ENCODE measurements around the gene PRTFDC1.

PRTFDC1 gene

GRCh38 chr10:24897326-24897926 is 55.0 kb downstream of the PRTFDC1 start:
- Histone ChIP-seq H3K27ac (ENCODE audit: insufficient read depth, low read length, poor library complexity, severe bottlenecking) (no peak overlapping the region), H3K4me1 (ENCODE audit: control insufficient read depth, insufficient read depth, low read length, poor library complexity, severe bottlenecking) (peaks cover 29% of the 10 kb centered on the region)
- DNase-seq: no peak

GRCh38 chr10:24894728-24895127 is 57.7 kb downstream of the PRTFDC1 start:
- Histone ChIP-seq H3K9me3 (ENCODE audit: control insufficient read depth, low read length) (no peaks in the 10 kb centered on the region), H3K4me3 (ENCODE audit: insufficient read depth, low read depth, low read length, poor library complexity, severe bottlenecking) (peak overlapping the region; percentile 16), H3K27me3 (replicated peaks; ENCODE audit: control insufficient read depth, insufficient read depth, low read length, poor library complexity, severe bottlenecking) (no peaks in the 10 kb centered on the region), H3K27ac (ENCODE audit: insufficient read depth, low read length, poor library complexity, severe bottlenecking) (peak overlapping the region; percentile 21), H3K36me3 (ENCODE audit: control insufficient read depth, insufficient read depth, low read length) (no peaks in the 10 kb centered on the region), H3K4me1 (ENCODE audit: control insufficient read depth, insufficient read depth, low read length, poor library complexity, severe bottlenecking) (peaks cover 23% of the 10 kb centered on the region)
- peak in 1 of 3 donors; percentile 26 for DNase-seq

More at GRCh38 chr10:24897326-24897926, 55.0 kb downstream of the PRTFDC1 start:
- H3K36me3 ChIP-seq (ENCODE audit: control insufficient read depth, insufficient read depth, low read length): no peaks in the 10 kb centered on the region
- H3K27me3 ChIP-seq (replicated peaks; ENCODE audit: control insufficient read depth, insufficient read depth, low read length, poor library complexity, severe bottlenecking): no peaks in the 10 kb centered on the region
- H3K9me3 ChIP-seq (ENCODE audit: control insufficient read depth, low read length): no peaks in the 10 kb centered on the region
- no peak overlapping the region for H3K4me3 ChIP-seq (ENCODE audit: insufficient read depth, low read depth, low read length, poor library complexity, severe bottlenecking)

- Histone ChIP-seq H3K4me3 (ENCODE audit: insufficient read depth, low read depth, low read length, poor library complexity, severe bottlenecking) (peak overlapping the region; percentile 16), H3K4me1 (ENCODE audit: control insufficient read depth, insufficient read depth, low read length, poor library complexity, severe bottlenecking) (peaks cover 23% of the 10 kb centered on the region), H3K9me3 (ENCODE audit: control insufficient read depth, low read length) (no peaks in the 10 kb centered on the region), H3K27me3 (replicated peaks; ENCODE audit: control insufficient read depth, insufficient read depth, low read length, poor library complexity, severe bottlenecking) (no peaks in the 10 kb centered on the region), H3K36me3 (ENCODE audit: control insufficient read depth, insufficient read depth, low read length) (no peaks in the 10 kb centered on the region), H3K27ac (ENCODE audit: insufficient read depth, low read length, poor library complexity, severe bottlenecking) (peak overlapping the region; percentile 21)
- DNase-seq: no peak
Measured at GRCh38 chr10:24894309-24894708, 58.1 kb downstream of the PRTFDC1 start.

GRCh38 chr10:24893127-24893526 is 59.3 kb downstream of the PRTFDC1 start:
- H3K4me1 ChIP-seq (ENCODE audit: control insufficient read depth, insufficient read depth, low read length, poor library complexity, severe bottlenecking): peaks cover 28% of the 10 kb centered on the region
- no peak for DNase-seq
- no peaks in the 10 kb centered on the region for H3K9me3 ChIP-seq (ENCODE audit: control insufficient read depth, low read length)
- H3K36me3 ChIP-seq (ENCODE audit: control insufficient read depth, insufficient read depth, low read length): no peaks in the 10 kb centered on the region
- no peak overlapping the region for H3K27ac ChIP-seq (ENCODE audit: insufficient read depth, low read length, poor library complexity, severe bottlenecking)
- H3K4me3 ChIP-seq (ENCODE audit: insufficient read depth, low read depth, low read length, poor library complexity, severe bottlenecking): no peak overlapping the region
- H3K27me3 ChIP-seq (replicated peaks; ENCODE audit: control insufficient read depth, insufficient read depth, low read length, poor library complexity, severe bottlenecking): no peaks in the 10 kb centered on the region

- no peak overlapping the region for H3K4me3 ChIP-seq (ENCODE audit: insufficient read depth, low read depth, low read length, poor library complexity, severe bottlenecking)
- H3K9me3 ChIP-seq (ENCODE audit: control insufficient read depth, low read length): no peaks in the 10 kb centered on the region
- no peak overlapping the region for H3K27ac ChIP-seq (ENCODE audit: insufficient read depth, low read length, poor library complexity, severe bottlenecking)
- H3K36me3 ChIP-seq (ENCODE audit: control insufficient read depth, insufficient read depth, low read length): no peaks in the 10 kb centered on the region
- H3K4me1 ChIP-seq (ENCODE audit: control insufficient read depth, insufficient read depth, low read length, poor library complexity, severe bottlenecking): peaks cover 28% of the 10 kb centered on the region
- DNase-seq: no peak
- no peaks in the 10 kb centered on the region for H3K27me3 ChIP-seq (replicated peaks; ENCODE audit: control insufficient read depth, insufficient read depth, low read length, poor library complexity, severe bottlenecking)
Measured at GRCh38 chr10:24891823-24892222, 60.6 kb downstream of the PRTFDC1 start.

GRCh38 chr10:24889639-24890038 is 62.8 kb downstream of the PRTFDC1 start:
- no peaks in the 10 kb centered on the region for H3K9me3 ChIP-seq (ENCODE audit: control insufficient read depth, low read length)
- DNase-seq: no peak
- no peak overlapping the region for H3K27ac ChIP-seq (ENCODE audit: insufficient read depth, low read length, poor library complexity, severe bottlenecking)
- no peaks in the 10 kb centered on the region for H3K36me3 ChIP-seq (ENCODE audit: control insufficient read depth, insufficient read depth, low read length)
- H3K4me1 ChIP-seq (ENCODE audit: control insufficient read depth, insufficient read depth, low read length, poor library complexity, severe bottlenecking): peaks cover 19% of the 10 kb centered on the region
- no peaks in the 10 kb centered on the region for H3K27me3 ChIP-seq (replicated peaks; ENCODE audit: control insufficient read depth, insufficient read depth, low read length, poor library complexity, severe bottlenecking)
- no peak overlapping the region for H3K4me3 ChIP-seq (ENCODE audit: insufficient read depth, low read depth, low read length, poor library complexity, severe bottlenecking)

- Histone ChIP-seq H3K27me3 (replicated peaks; ENCODE audit: control insufficient read depth, insufficient read depth, low read length, poor library complexity, severe bottlenecking) (no peaks in the 10 kb centered on the region), H3K27ac (ENCODE audit: insufficient read depth, low read length, poor library complexity, severe bottlenecking) (peak overlapping the region; percentile 29), H3K36me3 (ENCODE audit: control insufficient read depth, insufficient read depth, low read length) (no peaks in the 10 kb centered on the region), H3K9me3 (ENCODE audit: control insufficient read depth, low read length) (no peaks in the 10 kb centered on the region), H3K4me3 (ENCODE audit: insufficient read depth, low read depth, low read length, poor library complexity, severe bottlenecking) (peak overlapping the region; percentile 11), H3K4me1 (ENCODE audit: control insufficient read depth, insufficient read depth, low read length, poor library complexity, severe bottlenecking) (peaks cover 21% of the 10 kb centered on the region)
- DNase-seq: no peak
Measured at GRCh38 chr10:24887855-24888231, 64.6 kb downstream of the PRTFDC1 start.

- Histone ChIP-seq H3K4me3 (ENCODE audit: insufficient read depth, low read depth, low read length, poor library complexity, severe bottlenecking) (no peak overlapping the region), H3K27ac (ENCODE audit: insufficient read depth, low read length, poor library complexity, severe bottlenecking) (no peak overlapping the region), H3K27me3 (replicated peaks; ENCODE audit: control insufficient read depth, insufficient read depth, low read length, poor library complexity, severe bottlenecking) (no peaks in the 10 kb centered on the region), H3K9me3 (ENCODE audit: control insufficient read depth, low read length) (no peaks in the 10 kb centered on the region), H3K36me3 (ENCODE audit: control insufficient read depth, insufficient read depth, low read length) (no peaks in the 10 kb centered on the region), H3K4me1 (ENCODE audit: control insufficient read depth, insufficient read depth, low read length, poor library complexity, severe bottlenecking) (peaks cover 31% of the 10 kb centered on the region)
- DNase-seq: no peak
Measured at GRCh38 chr10:24886290-24886680, 66.1 kb downstream of the PRTFDC1 start.

GRCh38 chr10:24885551-24886289 is 66.7 kb downstream of the PRTFDC1 start:
- H3K36me3 ChIP-seq (ENCODE audit: control insufficient read depth, insufficient read depth, low read length): no peaks in the 10 kb centered on the region
- no peaks in the 10 kb centered on the region for H3K9me3 ChIP-seq (ENCODE audit: control insufficient read depth, low read length)
- H3K4me1 ChIP-seq (ENCODE audit: control insufficient read depth, insufficient read depth, low read length, poor library complexity, severe bottlenecking): peaks cover 33% of the 10 kb centered on the region
- H3K27ac ChIP-seq (ENCODE audit: insufficient read depth, low read length, poor library complexity, severe bottlenecking): no peak overlapping the region
- DNase-seq: no peak
- H3K4me3 ChIP-seq (ENCODE audit: insufficient read depth, low read depth, low read length, poor library complexity, severe bottlenecking): no peak overlapping the region
- H3K27me3 ChIP-seq (replicated peaks; ENCODE audit: control insufficient read depth, insufficient read depth, low read length, poor library complexity, severe bottlenecking): no peaks in the 10 kb centered on the region

- Histone ChIP-seq H3K27ac (ENCODE audit: insufficient read depth, low read length, poor library complexity, severe bottlenecking) (no peak overlapping the region), H3K4me1 (ENCODE audit: control insufficient read depth, insufficient read depth, low read length, poor library complexity, severe bottlenecking) (peaks cover 33% of the 10 kb centered on the region), H3K27me3 (replicated peaks; ENCODE audit: control insufficient read depth, insufficient read depth, low read length, poor library complexity, severe bottlenecking) (no peaks in the 10 kb centered on the region), H3K36me3 (ENCODE audit: control insufficient read depth, insufficient read depth, low read length) (no peaks in the 10 kb centered on the region), H3K4me3 (ENCODE audit: insufficient read depth, low read depth, low read length, poor library complexity, severe bottlenecking) (no peak overlapping the region), H3K9me3 (ENCODE audit: control insufficient read depth, low read length) (no peaks in the 10 kb centered on the region)
- no peak for DNase-seq
Measured at GRCh38 chr10:24884793-24885192, 67.6 kb downstream of the PRTFDC1 start.

Data from effector memory CD4-positive, alpha-beta T cell (primary cell).